ENCODE results near the gene GNA12.

GNA12 gene

DNA sequence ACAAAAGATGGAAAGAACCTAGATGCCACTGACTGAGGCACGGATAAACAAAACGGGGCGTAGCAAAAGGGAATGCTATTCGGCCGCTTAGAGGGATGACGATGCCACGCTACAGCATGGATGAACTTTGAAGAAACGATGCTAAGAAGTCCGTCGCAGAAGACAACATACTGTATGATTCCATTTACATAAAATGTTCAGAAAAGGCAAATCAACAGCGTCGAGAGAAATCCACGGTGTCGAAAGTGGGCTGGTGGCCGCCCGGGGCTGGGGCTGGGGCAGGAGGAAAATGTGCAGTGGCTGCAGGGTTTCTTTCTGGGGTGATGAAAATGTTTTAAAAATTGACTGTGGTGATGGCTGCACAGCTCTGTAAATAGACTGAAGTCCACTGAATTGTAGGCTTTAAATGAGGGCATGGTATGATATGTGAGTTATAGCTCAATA, 24.1 kb downstream of the GNA12 start:
- Histone ChIP-seq H3K27me3 (ENCODE audit: insufficient read depth, poor library complexity, severe bottlenecking) (no peaks in the 10 kb centered on the region), H3K27ac (replicated peaks) (no peak overlapping the region), H3K4me3 (replicated peaks; ENCODE audit: insufficient read depth, low read length) (no peak overlapping the region)
- TF ChIP-seq, protein P1, sequence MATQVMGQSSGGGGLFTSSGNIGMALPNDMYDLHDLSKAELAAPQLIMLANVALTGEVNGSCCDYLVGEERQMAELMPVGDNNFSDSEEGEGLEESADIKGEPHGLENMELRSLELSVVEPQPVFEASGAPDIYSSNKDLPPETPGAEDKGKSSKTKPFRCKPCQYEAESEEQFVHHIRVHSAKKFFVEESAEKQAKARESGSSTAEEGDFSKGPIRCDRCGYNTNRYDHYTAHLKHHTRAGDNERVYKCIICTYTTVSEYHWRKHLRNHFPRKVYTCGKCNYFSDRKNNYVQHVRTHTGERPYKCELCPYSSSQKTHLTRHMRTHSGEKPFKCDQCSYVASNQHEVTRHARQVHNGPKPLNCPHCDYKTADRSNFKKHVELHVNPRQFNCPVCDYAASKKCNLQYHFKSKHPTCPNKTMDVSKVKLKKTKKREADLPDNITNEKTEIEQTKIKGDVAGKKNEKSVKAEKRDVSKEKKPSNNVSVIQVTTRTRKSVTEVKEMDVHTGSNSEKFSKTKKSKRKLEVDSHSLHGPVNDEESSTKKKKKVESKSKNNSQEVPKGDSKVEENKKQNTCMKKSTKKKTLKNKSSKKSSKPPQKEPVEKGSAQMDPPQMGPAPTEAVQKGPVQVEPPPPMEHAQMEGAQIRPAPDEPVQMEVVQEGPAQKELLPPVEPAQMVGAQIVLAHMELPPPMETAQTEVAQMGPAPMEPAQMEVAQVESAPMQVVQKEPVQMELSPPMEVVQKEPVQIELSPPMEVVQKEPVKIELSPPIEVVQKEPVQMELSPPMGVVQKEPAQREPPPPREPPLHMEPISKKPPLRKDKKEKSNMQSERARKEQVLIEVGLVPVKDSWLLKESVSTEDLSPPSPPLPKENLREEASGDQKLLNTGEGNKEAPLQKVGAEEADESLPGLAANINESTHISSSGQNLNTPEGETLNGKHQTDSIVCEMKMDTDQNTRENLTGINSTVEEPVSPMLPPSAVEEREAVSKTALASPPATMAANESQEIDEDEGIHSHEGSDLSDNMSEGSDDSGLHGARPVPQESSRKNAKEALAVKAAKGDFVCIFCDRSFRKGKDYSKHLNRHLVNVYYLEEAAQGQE (IDR thresholded peaks at IDR 0.05; ENCODE audit: insufficient replicate concordance, low read depth), result no peak
- TF ChIP-seq, protein P2, sequence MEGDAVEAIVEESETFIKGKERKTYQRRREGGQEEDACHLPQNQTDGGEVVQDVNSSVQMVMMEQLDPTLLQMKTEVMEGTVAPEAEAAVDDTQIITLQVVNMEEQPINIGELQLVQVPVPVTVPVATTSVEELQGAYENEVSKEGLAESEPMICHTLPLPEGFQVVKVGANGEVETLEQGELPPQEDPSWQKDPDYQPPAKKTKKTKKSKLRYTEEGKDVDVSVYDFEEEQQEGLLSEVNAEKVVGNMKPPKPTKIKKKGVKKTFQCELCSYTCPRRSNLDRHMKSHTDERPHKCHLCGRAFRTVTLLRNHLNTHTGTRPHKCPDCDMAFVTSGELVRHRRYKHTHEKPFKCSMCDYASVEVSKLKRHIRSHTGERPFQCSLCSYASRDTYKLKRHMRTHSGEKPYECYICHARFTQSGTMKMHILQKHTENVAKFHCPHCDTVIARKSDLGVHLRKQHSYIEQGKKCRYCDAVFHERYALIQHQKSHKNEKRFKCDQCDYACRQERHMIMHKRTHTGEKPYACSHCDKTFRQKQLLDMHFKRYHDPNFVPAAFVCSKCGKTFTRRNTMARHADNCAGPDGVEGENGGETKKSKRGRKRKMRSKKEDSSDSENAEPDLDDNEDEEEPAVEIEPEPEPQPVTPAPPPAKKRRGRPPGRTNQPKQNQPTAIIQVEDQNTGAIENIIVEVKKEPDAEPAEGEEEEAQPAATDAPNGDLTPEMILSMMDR (IDR thresholded peaks at IDR 0.05; ENCODE audit: insufficient read depth, low read length), result no peak
- TF ChIP-seq POLR2AphosphoS5 (IDR thresholded peaks at IDR 0.05; ENCODE audit: low read depth), result no peak
- no peak for TF ChIP-seq SPI1 (IDR thresholded peaks at IDR 0.05; ENCODE audit: borderline replicate concordance, low read depth)
- no peak for TF ChIP-seq GABPA (IDR thresholded peaks at IDR 0.05; ENCODE audit: low read depth)
- no peak for DNase-seq (ENCODE audit: low read depth in 1 of 2, low spot score in 1 of 2)

DNA sequence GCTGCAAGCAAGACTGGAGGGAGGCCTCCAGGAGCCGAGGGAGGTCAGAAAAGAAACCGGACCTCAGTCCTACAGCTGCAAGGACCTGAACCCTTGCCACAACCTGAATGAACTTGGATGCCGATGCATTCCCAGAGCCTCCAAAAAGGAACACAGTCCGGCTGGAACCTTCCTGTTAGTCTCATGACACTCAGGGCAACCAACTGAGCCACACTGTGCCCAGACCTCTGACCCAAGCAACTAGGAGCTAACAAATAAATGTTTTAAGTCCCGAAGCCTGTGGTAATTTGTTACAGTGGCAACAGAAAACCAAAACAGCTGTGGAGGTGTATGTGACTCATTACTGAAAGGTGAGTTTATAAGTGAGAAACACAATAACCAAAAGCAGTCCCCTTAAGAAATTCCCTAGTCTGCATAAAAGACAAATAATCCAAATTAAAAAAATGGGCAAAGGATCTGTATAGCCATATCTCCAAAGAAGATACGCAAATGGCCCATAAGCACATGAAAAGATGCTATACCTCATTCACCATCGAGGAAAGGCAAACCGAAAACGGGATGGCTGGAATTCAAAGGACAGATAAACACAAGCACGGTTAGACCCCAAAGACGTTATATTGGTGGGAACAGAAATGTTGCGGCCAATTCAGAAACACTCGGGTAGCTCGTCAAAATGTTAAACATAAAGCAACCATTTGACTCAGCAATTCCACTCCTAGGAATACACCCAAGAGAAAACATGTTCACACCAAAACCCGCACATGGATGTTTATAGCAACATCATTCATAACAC, 24.8 kb downstream of the GNA12 start:
- no peaks in the 10 kb centered on the region for H3K27me3 ChIP-seq (ENCODE audit: insufficient read depth, poor library complexity, severe bottlenecking)
- H3K4me3 ChIP-seq (replicated peaks; ENCODE audit: insufficient read depth, low read length), result no peak overlapping the region
- no peak overlapping the region for H3K27ac ChIP-seq (replicated peaks)
- DNase-seq (ENCODE audit: low read depth in 1 of 2, low spot score in 1 of 2), result no peak
- TF ChIP-seq, protein P1 (IDR thresholded peaks at IDR 0.05; ENCODE audit: insufficient replicate concordance, low read depth), result no peak
- TF ChIP-seq SPI1 (IDR thresholded peaks at IDR 0.05; ENCODE audit: borderline replicate concordance, low read depth), result no peak
- no peak for TF ChIP-seq GABPA (IDR thresholded peaks at IDR 0.05; ENCODE audit: low read depth)
- TF ChIP-seq, protein P2 (IDR thresholded peaks at IDR 0.05; ENCODE audit: insufficient read depth, low read length), result no peak
- TF ChIP-seq POLR2AphosphoS5 (IDR thresholded peaks at IDR 0.05; ENCODE audit: low read depth), result no peak

DNA sequence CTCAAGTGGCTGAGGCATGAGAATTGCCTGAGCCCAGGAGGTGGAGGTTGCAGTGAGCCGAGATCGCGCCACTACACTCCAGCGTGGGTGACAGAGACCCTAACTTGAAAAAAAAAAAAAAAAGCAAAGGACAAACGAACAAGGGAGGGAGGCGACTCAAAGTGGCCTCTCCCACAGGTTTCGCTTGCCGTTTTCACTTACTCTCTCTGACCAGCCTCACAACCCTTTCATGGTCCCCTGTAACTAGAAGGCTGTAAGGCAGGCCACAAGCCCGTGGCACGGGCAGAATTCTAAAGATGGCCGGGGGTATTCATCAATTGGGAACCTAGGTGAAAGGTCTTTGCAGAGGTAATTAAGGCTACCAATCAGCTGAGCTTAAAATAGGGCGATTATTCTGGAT, 25.5 kb downstream of the GNA12 start:
- H3K27ac ChIP-seq (replicated peaks), result no peak overlapping the region

More for the DNA sequence above, 25.5 kb downstream of the GNA12 start:
- no peak for TF ChIP-seq GABPA (IDR thresholded peaks at IDR 0.05; ENCODE audit: low read depth)
- no peak for TF ChIP-seq SPI1 (IDR thresholded peaks at IDR 0.05; ENCODE audit: borderline replicate concordance, low read depth)
- TF ChIP-seq, protein P2 (IDR thresholded peaks at IDR 0.05; ENCODE audit: insufficient read depth, low read length), result no peak
- TF ChIP-seq, protein P1 (IDR thresholded peaks at IDR 0.05; ENCODE audit: insufficient replicate concordance, low read depth), result no peak
- no peak for TF ChIP-seq POLR2AphosphoS5 (IDR thresholded peaks at IDR 0.05; ENCODE audit: low read depth)
- Histone ChIP-seq H3K27me3 (ENCODE audit: insufficient read depth, poor library complexity, severe bottlenecking) (no peaks in the 10 kb centered on the region), H3K4me3 (replicated peaks; ENCODE audit: insufficient read depth, low read length) (no peak overlapping the region)
- no peak for DNase-seq (ENCODE audit: low read depth in 1 of 2, low spot score in 1 of 2)

Measured in HL-60 (cell line).